Tibial nerve (tissue), 4 donors: ENCODE measurements around the gene IPO8.

Experiments
- EP300 ChIP-seq, 2 donors: sonication (generic); formaldehyde crosslinking; IDR thresholded peaks; one replicate each; pipeline ENCODE4 v1.6.1; 2017; ENCODE audit warnings: antibody characterized with exemption in 2 of 2, mild to moderate bottlenecking in 1 of 2
- POLR2A ChIP-seq, 2 donors: fragments of 450-650 bp; IDR thresholded peaks; one replicate each; pipeline ENCODE4 v1.6.1; 2017; ENCODE audit warnings: antibody characterized with exemption in 2 of 2, mild to moderate bottlenecking in 2 of 2, moderate library complexity in 2 of 2
- TF ChIP-seq, protein P1 (sequence below), 5 experiments: fragments of 200-600 bp in 3 of 5; fragments of 450-650 bp in 2 of 5; sonication (generic) in 3 of 5; IDR thresholded peaks; one replicate each; pipeline ENCODE4 v1.5.1; 2016 to 2019; ENCODE audit warnings: antibody characterized with exemption in 5 of 5, mild to moderate bottlenecking in 3 of 5, moderate library complexity in 2 of 5

DNA sequence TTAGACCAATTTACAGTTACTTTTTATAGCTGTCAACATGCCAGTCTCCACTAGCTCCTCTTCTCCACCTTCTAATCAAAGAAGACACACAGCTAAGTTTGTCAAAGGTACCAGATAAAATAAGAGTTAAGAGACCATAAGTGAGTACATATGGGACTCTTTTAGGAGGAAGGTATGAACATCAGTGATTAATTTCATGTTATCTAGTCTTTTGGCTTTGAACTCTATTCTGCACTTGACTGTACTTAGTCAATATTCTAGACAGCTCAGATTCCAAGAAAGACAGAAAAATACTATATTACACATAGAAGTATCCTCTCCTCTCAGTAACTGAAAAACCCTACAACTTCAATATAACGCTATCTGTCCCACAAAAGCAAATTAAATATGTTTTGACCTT is 31.0 kb upstream of the IPO8 start:
- TF ChIP-seq, protein P1, sequence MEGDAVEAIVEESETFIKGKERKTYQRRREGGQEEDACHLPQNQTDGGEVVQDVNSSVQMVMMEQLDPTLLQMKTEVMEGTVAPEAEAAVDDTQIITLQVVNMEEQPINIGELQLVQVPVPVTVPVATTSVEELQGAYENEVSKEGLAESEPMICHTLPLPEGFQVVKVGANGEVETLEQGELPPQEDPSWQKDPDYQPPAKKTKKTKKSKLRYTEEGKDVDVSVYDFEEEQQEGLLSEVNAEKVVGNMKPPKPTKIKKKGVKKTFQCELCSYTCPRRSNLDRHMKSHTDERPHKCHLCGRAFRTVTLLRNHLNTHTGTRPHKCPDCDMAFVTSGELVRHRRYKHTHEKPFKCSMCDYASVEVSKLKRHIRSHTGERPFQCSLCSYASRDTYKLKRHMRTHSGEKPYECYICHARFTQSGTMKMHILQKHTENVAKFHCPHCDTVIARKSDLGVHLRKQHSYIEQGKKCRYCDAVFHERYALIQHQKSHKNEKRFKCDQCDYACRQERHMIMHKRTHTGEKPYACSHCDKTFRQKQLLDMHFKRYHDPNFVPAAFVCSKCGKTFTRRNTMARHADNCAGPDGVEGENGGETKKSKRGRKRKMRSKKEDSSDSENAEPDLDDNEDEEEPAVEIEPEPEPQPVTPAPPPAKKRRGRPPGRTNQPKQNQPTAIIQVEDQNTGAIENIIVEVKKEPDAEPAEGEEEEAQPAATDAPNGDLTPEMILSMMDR (IDR thresholded peaks at IDR 0.05): no peak
- TF ChIP-seq POLR2A (IDR thresholded peaks at IDR 0.05) (no peak), EP300 (IDR thresholded peaks at IDR 0.05) (no peak)
